ENCODE results near the gene PMVK. TPM values are rescaled to one million over a fixed set of nuclear protein-coding genes. Genes with fewer than 3 reads are reported as not detected.

The PMVK gene
- polyA plus RNA-seq, 3 donors, result 17.2 to 43.2 (median 41.9) TPM

- Mint-ChIP-seq H3K27ac (no peak overlapping the region), H3K36me3 (no peaks in the 10 kb centered on the region), H3K9me3 (no peaks in the 10 kb centered on the region), H3K4me3 (no peak overlapping the region), H3K4me1 (peaks cover 5% of the 10 kb centered on the region), H3K27me3 (ENCODE audit: low read depth in 3 of 3) (peaks cover 0 to 4% (median 4%) of the 10 kb centered on the region in 3 donors)
- no peak for TF ChIP-seq CTCF (IDR thresholded peaks at IDR 0.05)
- no CpG with 5 or more reads among the region's 1 CpG for WGBS (ENCODE audit: insufficient coverage)
- Histone ChIP-seq H2AFZ (ENCODE audit: insufficient read depth, low read depth, low read length, poor library complexity, severe bottlenecking) (no peak overlapping the region), H3K27ac (ENCODE audit: low read depth in 1 of 2, low read length in 2 of 2) (no peak overlapping the region), H4K20me1 (ENCODE audit: insufficient read depth, low read length) (no peaks in the 10 kb centered on the region), H3K79me2 (ENCODE audit: insufficient read depth, low read length) (no peaks in the 10 kb centered on the region), H3K9ac (ENCODE audit: insufficient read depth, low read length, poor library complexity, severe bottlenecking) (no peak overlapping the region), H3K4me1 (ENCODE audit: control insufficient read depth in 1 of 2, insufficient read depth in 2 of 2, low read length in 2 of 2) (no peaks in the 10 kb centered on the region), H3K36me3 (replicated peaks in 1 of 2; ENCODE audit: control insufficient read depth in 1 of 2, insufficient read depth in 2 of 2, low read length in 2 of 2) (no peaks in the 10 kb centered on the region), H3K4me2 (replicated peaks; ENCODE audit: extremely low read depth, low read length, poor library complexity, severe bottlenecking) (no peak overlapping the region), H3K4me3 (replicated peaks in 1 of 3; ENCODE audit: low read depth in 2 of 3, low read length in 3 of 3) (no peak overlapping the region), H3K9me3 (replicated peaks in 1 of 2; ENCODE audit: control insufficient read depth in 1 of 2, insufficient read depth in 1 of 2, low read length in 2 of 2) (no peaks in the 10 kb centered on the region), H3K27me3 (ENCODE audit: control insufficient read depth in 2 of 2, insufficient read depth in 2 of 2, low read length in 2 of 2) (no peaks in the 10 kb centered on the region)
- DNase-seq, result no peak
- intact Hi-C loops (cut with micrococcal nuclease), result no loop called here
Observed at GRCh38 chr1:154901591-154901990, 34.9 kb downstream of the PMVK start.

GRCh38 chr1:154899041-154899440 lies 37.5 kb downstream of the PMVK start:
- Histone ChIP-seq H3K4me2 (replicated peaks; ENCODE audit: extremely low read depth, low read length, poor library complexity, severe bottlenecking) (no peak overlapping the region), H3K36me3 (replicated peaks in 1 of 2; ENCODE audit: control insufficient read depth in 1 of 2, insufficient read depth in 2 of 2, low read length in 2 of 2) (no peaks in the 10 kb centered on the region), H3K79me2 (ENCODE audit: insufficient read depth, low read length) (no peaks in the 10 kb centered on the region), H3K9ac (ENCODE audit: insufficient read depth, low read length, poor library complexity, severe bottlenecking) (no peak overlapping the region), H2AFZ (ENCODE audit: insufficient read depth, low read depth, low read length, poor library complexity, severe bottlenecking) (no peak overlapping the region), H3K9me3 (replicated peaks in 1 of 2; ENCODE audit: control insufficient read depth in 1 of 2, insufficient read depth in 1 of 2, low read length in 2 of 2) (no peaks in the 10 kb centered on the region), H4K20me1 (ENCODE audit: insufficient read depth, low read length) (no peaks in the 10 kb centered on the region), H3K4me1 (ENCODE audit: control insufficient read depth in 1 of 2, insufficient read depth in 2 of 2, low read length in 2 of 2) (no peaks in the 10 kb centered on the region), H3K27ac (ENCODE audit: low read depth in 1 of 2, low read length in 2 of 2) (no peak overlapping the region), H3K27me3 (ENCODE audit: control insufficient read depth in 2 of 2, insufficient read depth in 2 of 2, low read length in 2 of 2) (no peaks in the 10 kb centered on the region), H3K4me3 (replicated peaks in 1 of 3; ENCODE audit: low read depth in 2 of 3, low read length in 3 of 3) (no peak overlapping the region)
- Mint-ChIP-seq H3K4me1 (peaks cover 5% of the 10 kb centered on the region), H3K4me3 (no peak overlapping the region), H3K27ac (no peak overlapping the region), H3K27me3 (ENCODE audit: low read depth in 3 of 3) (peaks cover 0 to 5% (median 4%) of the 10 kb centered on the region in 3 donors), H3K9me3 (no peaks in the 10 kb centered on the region), H3K36me3 (no peaks in the 10 kb centered on the region)
- no peak for TF ChIP-seq CTCF (IDR thresholded peaks at IDR 0.05)
- intact Hi-C loops (cut with micrococcal nuclease), result no loop called here
- DNase-seq, result no peak
- WGBS (ENCODE audit: insufficient coverage), result 89% methylated on average over 1 of the region's 6 CpGs
